GM12801 (cell line): ENCODE results near the gene CERS1.

Experiments
- TF ChIP-seq, protein P1 (sequence below): IDR thresholded peaks from one replicate; pipeline ENCODE4 v1.5.1; 2011; ENCODE audit warnings: control low read depth; ENCODE audit not compliant: insufficient read length; ENCODE audit errors: extremely low read depth

Gene CERS1

GRCh38 chr19:18831524-18832305 is 64.2 kb downstream of the CERS1 start, which contains the start of gene UPF1:
Gene UPF1 (plus strand): TSS chr19:18831959. CDS start chr19:18832210, 251 bp downstream.
- TF ChIP-seq, protein P1, sequence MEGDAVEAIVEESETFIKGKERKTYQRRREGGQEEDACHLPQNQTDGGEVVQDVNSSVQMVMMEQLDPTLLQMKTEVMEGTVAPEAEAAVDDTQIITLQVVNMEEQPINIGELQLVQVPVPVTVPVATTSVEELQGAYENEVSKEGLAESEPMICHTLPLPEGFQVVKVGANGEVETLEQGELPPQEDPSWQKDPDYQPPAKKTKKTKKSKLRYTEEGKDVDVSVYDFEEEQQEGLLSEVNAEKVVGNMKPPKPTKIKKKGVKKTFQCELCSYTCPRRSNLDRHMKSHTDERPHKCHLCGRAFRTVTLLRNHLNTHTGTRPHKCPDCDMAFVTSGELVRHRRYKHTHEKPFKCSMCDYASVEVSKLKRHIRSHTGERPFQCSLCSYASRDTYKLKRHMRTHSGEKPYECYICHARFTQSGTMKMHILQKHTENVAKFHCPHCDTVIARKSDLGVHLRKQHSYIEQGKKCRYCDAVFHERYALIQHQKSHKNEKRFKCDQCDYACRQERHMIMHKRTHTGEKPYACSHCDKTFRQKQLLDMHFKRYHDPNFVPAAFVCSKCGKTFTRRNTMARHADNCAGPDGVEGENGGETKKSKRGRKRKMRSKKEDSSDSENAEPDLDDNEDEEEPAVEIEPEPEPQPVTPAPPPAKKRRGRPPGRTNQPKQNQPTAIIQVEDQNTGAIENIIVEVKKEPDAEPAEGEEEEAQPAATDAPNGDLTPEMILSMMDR: no peak

DNA sequence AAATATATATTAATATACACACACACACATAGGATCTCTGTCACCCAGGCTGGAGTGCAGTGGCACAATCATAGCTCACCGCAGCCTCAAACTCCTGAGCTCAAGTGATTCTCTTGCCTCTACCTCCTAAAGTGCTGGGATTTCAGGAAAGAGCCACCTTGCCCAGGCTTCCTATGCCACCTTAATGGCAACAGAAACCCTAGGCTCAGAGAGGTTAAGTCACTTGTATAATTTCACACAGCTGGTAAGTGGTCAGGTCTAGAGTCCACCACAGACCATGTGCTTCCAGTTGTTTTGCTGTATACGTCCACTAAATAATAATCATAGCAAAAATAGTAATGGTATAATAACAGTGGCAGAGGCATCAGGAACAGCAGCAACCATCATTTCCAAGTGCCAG is 65.5 kb downstream of the CERS1 start:
- TF ChIP-seq, protein P1: no peak

DNA sequence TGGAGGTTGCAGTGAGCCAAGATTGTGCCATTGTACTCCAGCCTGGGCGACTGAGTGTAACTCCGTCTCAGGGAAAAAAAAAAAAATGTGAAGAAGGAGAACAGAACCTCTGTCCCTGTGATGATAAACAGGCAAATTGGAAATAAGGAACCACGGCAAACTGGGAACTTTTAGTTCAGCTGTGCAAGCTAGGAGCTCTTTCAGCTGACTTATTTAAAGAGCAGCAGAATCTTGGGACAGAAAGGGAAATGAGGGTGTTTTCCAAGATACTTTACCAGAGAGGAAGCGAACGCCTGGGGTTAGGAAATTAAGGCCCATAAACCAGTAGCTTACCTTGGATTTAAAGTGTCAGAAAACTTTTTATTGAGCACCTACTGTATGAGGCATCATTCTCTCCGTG is 67.2 kb downstream of the CERS1 start:
- TF ChIP-seq, protein P1: no peak
